ENCODE measurements around the gene PLA2G1B. TPM values are rescaled to one million over a fixed set of nuclear protein-coding genes. Genes with fewer than 3 reads are reported as not detected.

The PLA2G1B gene
- total RNA-seq, 2 donors from 2014 or later = not detected

DNA sequence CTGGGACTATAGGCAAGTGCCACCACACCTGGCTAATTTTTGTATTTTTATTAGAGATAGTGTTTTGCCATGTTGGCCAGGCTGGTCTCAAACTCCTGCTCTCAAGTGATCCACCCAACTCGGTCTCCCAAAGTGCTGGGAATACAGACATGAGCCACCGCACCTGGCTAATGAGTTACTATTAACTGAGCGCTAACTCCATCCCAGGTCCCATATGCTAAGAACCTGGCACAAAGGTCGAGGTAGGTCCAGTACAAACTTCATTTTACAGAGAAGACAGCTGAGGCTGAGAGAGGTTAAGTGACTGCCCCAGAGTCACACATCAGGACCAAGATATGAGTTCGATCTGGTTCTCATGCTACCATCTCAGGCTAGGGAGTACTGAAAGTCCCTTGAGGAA lies 4.5 kb upstream of the PLA2G1B start:
- intact Hi-C loops (cut with DNase I) = no loop called here
- Histone ChIP-seq H3K9me3 (no peaks in the 10 kb centered on the region), H3K4me3 (no peak overlapping the region), H3K27me3 (replicated peaks; ENCODE audit: insufficient read depth) (no peaks in the 10 kb centered on the region), H3K27ac (no peak overlapping the region), H3K4me1 (replicated peaks) (no peaks in the 10 kb centered on the region), H3K36me3 (no peaks in the 10 kb centered on the region)
- no peak for DNase-seq (ENCODE audit: low spot score)
- 80% methylated on average over 5 of the region's 5 CpGs for WGBS
- TF ChIP-seq POLR2A (IDR thresholded peaks at IDR 0.05) = no peak
- TF ChIP-seq, protein P1, sequence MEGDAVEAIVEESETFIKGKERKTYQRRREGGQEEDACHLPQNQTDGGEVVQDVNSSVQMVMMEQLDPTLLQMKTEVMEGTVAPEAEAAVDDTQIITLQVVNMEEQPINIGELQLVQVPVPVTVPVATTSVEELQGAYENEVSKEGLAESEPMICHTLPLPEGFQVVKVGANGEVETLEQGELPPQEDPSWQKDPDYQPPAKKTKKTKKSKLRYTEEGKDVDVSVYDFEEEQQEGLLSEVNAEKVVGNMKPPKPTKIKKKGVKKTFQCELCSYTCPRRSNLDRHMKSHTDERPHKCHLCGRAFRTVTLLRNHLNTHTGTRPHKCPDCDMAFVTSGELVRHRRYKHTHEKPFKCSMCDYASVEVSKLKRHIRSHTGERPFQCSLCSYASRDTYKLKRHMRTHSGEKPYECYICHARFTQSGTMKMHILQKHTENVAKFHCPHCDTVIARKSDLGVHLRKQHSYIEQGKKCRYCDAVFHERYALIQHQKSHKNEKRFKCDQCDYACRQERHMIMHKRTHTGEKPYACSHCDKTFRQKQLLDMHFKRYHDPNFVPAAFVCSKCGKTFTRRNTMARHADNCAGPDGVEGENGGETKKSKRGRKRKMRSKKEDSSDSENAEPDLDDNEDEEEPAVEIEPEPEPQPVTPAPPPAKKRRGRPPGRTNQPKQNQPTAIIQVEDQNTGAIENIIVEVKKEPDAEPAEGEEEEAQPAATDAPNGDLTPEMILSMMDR (IDR thresholded peaks at IDR 0.05) = no peak

DNA sequence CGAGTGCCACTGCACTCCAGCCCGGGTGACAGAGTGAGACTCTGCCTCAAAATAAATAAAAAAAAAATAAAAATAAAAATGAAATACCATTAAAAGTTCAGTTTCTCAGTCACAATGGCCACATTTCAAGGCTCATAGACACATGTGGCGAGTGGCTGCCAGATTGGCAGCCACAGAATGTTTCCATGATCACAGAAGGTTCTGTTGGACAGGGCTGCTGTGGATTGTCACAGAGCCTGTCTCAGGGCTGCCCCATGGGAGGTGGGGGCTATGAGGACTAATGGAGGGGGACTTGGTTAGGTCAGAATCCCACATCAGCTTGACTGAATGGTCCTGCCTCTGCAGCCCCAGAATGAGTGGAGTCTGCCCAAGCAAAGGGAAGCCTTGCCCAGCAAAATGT lies 3.8 kb upstream of the PLA2G1B start:
- Histone ChIP-seq H3K36me3 (no peaks in the 10 kb centered on the region), H3K4me3 (no peak overlapping the region), H3K27me3 (replicated peaks; ENCODE audit: insufficient read depth) (no peaks in the 10 kb centered on the region), H3K4me1 (replicated peaks) (no peaks in the 10 kb centered on the region), H3K27ac (no peak overlapping the region), H3K9me3 (no peaks in the 10 kb centered on the region)
- no peak for DNase-seq (ENCODE audit: low spot score)
- TF ChIP-seq POLR2A (IDR thresholded peaks at IDR 0.05) = no peak
- TF ChIP-seq POLR2AphosphoS5 (IDR thresholded peaks at IDR 0.05) = no peak
- TF ChIP-seq, protein P1 (IDR thresholded peaks at IDR 0.05) = no peak
- intact Hi-C loops (cut with DNase I) = no loop called here
- 57% methylated on average over 3 of the region's 3 CpGs for WGBS

DNA sequence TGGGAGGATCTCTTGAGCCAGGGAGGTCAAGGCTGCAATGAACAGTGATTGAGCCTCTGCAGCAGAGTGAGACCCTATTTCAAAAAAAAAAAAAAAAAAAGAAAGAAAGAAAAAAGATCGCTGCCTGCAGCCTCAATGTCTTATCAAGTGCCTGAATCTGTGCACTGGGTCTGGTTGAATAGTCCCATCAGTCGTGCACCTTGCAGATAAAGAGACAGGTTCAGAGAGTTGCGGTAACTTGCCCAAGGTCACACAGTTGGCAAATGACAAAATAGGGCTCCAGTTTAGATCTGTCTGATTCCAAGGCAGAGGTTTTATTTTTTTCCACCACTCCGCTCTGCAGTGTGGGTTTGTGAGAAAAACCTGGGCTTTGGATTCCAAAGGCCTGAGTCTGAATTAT lies 649 bp upstream of the PLA2G1B start:
- DNase-seq (ENCODE audit: low spot score) = no peak
- Histone ChIP-seq H3K9me3 (no peaks in the 10 kb centered on the region), H3K27ac (no peak overlapping the region), H3K4me3 (no peak overlapping the region), H3K27me3 (replicated peaks; ENCODE audit: insufficient read depth) (no peaks in the 10 kb centered on the region), H3K4me1 (replicated peaks) (no peaks in the 10 kb centered on the region), H3K36me3 (no peaks in the 10 kb centered on the region)
- intact Hi-C loops (cut with DNase I) = no loop called here
- 79% methylated on average over 4 of the region's 4 CpGs for WGBS
- TF ChIP-seq POLR2AphosphoS5 (IDR thresholded peaks at IDR 0.05) = no peak
- no peak for TF ChIP-seq POLR2A (IDR thresholded peaks at IDR 0.05)
- TF ChIP-seq, protein P1 (IDR thresholded peaks at IDR 0.05) = no peak

DNA sequence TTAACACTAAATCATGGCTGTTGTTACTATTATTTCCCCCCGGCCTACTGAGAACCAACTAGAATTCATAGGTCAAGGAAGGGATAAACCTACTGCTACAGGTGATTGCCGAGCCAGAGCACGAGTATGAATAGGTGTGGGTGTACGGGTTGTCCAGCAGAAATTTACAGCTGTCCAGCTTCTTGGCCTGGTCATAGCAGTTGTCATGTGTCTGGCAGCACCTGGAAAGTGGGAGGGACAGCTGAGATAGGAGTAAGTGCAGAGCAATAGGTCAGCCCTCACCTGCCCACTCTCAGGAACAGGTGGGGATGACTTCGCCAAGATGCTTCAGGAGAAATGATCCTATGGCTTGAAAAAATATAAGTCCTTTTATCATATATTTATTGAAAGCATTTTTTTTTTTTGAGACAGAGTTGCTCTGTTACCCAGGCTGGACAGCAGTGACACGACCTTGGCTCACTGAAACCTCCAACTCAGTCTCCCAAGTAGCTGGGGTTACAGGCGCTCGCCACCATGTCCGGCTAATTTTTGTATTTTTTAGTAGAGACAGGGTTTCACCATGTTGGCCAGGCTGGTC lies 2.6 kb downstream of the PLA2G1B start:
- whole genome bisulfite sequencing = 54% methylated on average over 9 of the region's 9 CpGs
- Histone ChIP-seq H3K4me1 (replicated peaks) (no peaks in the 10 kb centered on the region), H3K4me3 (no peak overlapping the region), H3K27me3 (replicated peaks; ENCODE audit: insufficient read depth) (no peaks in the 10 kb centered on the region), H3K27ac (no peak overlapping the region), H3K9me3 (no peaks in the 10 kb centered on the region), H3K36me3 (no peaks in the 10 kb centered on the region)
- DNase-seq (ENCODE audit: low spot score) = no peak
- TF ChIP-seq POLR2A (IDR thresholded peaks at IDR 0.05) = no peak
- TF ChIP-seq, protein P1 (IDR thresholded peaks at IDR 0.05) = no peak
- no peak for TF ChIP-seq POLR2AphosphoS5 (IDR thresholded peaks at IDR 0.05)
- intact Hi-C loops (cut with DNase I) = no loop called here

DNA sequence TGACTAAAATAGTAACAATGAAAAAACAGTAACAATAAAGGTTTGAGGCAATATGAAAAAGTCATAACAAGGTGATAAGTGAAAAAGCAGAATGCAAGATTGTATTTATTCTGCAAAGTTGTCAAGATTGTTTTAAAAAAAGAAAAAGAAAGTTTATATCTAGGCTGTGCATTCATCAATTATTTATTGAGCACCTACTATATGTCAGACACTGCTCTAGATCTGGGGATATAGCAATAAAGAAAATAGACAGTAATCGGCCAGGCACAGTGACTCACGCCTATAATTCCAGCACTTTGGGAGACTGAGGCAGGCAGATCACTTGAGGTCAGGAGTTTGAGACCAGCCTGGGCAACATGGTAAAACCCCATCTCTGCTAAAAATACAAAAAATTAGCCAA lies 3.8 kb downstream of the PLA2G1B start:
- Histone ChIP-seq H3K27me3 (replicated peaks; ENCODE audit: insufficient read depth) (no peaks in the 10 kb centered on the region), H3K4me1 (replicated peaks) (no peaks in the 10 kb centered on the region), H3K36me3 (no peaks in the 10 kb centered on the region), H3K4me3 (no peak overlapping the region), H3K27ac (no peak overlapping the region), H3K9me3 (no peaks in the 10 kb centered on the region)
- intact Hi-C loops (cut with DNase I) = no loop called here
- TF ChIP-seq POLR2A (IDR thresholded peaks at IDR 0.05) (no peak), POLR2AphosphoS5 (IDR thresholded peaks at IDR 0.05) (no peak)
- TF ChIP-seq, protein P1 (IDR thresholded peaks at IDR 0.05) = no peak
- WGBS = 94% methylated on average over 2 of the region's 2 CpGs
- DNase-seq (ENCODE audit: low spot score) = no peak

All from prostate gland (tissue), 2 donors.